Adrenal gland (tissue), 5 donors: ENCODE results near the gene SLC27A3.

ENCODE experiments used
- POLR2A ChIP-seq, 2 donors: fragments of 450-650 bp; IDR thresholded peaks; one replicate each; pipeline ENCODE4 v1.6.1; 2017; ENCODE audit warnings: antibody characterized with exemption in 2 of 2, mild to moderate bottlenecking in 2 of 2, moderate library complexity in 1 of 2
- TF ChIP-seq, protein P1 (sequence below), 6 experiments: fragments of 450-650 bp in 4 of 6; fragments of 200-600 bp in 2 of 6; sonication (generic) in 1 of 6; IDR thresholded peaks; 1 replicate in 5 of 6; 2 replicates in 1 of 6; pipeline versions ENCODE4 v1.5.1 to v1.8.0; 2016 to 2021; ENCODE audit warnings: antibody characterized with exemption in 6 of 6, mild to moderate bottlenecking in 2 of 6, moderate library complexity in 1 of 6
- donor health status: DM: no; HTN: no; CAD: no.

DNA sequence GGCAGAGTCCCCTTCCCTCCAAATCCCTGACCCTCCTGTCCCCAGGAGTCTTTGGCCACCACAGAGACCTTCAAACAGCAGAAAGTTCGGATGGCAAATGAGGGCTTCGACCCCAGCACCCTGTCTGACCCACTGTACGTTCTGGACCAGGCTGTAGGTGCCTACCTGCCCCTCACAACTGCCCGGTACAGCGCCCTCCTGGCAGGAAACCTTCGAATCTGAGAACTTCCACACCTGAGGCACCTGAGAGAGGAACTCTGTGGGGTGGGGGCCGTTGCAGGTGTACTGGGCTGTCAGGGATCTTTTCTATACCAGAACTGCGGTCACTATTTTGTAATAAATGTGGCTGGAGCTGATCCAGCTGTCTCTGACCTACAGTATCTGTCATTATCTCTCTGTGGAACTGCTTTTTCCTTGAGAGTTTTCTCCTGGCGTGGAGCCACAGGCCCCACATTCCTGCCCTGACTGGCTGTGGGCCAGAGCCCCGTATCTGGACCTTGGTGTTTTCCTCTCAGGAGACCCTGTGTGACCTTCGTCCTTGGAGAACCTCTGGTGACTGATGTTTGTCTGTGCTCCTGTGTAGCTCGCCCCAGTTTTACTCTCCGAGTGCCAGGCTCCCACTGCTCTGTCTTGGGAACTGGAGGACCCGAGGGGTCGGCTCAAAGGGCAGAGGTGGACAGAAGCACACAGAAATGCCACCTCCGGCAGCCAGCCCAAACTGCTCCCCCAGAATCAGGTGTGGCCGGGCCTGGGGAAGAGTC, 4.8 kb downstream of the SLC27A3 start:
- TF ChIP-seq, protein P1, sequence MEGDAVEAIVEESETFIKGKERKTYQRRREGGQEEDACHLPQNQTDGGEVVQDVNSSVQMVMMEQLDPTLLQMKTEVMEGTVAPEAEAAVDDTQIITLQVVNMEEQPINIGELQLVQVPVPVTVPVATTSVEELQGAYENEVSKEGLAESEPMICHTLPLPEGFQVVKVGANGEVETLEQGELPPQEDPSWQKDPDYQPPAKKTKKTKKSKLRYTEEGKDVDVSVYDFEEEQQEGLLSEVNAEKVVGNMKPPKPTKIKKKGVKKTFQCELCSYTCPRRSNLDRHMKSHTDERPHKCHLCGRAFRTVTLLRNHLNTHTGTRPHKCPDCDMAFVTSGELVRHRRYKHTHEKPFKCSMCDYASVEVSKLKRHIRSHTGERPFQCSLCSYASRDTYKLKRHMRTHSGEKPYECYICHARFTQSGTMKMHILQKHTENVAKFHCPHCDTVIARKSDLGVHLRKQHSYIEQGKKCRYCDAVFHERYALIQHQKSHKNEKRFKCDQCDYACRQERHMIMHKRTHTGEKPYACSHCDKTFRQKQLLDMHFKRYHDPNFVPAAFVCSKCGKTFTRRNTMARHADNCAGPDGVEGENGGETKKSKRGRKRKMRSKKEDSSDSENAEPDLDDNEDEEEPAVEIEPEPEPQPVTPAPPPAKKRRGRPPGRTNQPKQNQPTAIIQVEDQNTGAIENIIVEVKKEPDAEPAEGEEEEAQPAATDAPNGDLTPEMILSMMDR (IDR thresholded peaks at IDR 0.05) = no peak
- TF ChIP-seq POLR2A (IDR thresholded peaks at IDR 0.05) = no peak
